ENCODE data around the gene SQOR. TPM values are rescaled to one million over a fixed set of nuclear protein-coding genes. Genes with fewer than 3 reads are reported as not detected.

The SQOR gene
- total and polyA plus RNA-seq, 2 of the 4 experiments (the other 2 are of a cell fraction) = 22.1 to 40.3 TPM

DNA sequence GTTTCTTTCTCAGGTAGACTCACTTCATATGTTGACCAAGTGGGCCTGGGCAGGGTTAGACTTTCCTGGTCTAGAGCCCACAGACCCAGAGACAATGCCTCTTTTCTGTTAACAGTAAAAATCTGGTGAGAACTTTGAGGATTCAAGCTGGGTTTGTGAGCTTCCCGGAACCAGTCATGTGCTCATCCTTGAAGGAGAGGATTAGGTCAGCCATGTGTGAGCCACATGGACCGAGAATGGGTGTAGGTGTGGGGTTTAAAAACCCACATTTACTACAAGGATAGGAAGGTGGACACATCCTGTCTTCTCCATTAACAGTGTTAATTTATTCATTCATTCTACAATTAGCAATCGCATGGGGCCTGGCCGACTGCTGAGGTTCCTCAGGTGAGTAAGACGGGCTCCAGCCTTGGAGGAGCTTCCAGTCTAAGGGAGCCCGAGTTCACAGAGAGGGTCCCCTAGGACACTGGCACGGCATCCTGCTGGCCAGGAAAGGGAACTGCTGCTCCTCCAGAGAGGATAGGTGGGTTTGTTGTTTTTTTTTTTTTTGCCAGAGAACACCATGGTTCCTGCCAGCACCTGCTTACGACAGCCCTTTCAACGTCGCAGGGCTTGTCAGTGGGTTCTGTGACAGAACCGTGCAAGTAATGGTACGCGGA, 69.0 kb downstream of the SQOR start:
- H3K27ac ChIP-seq (ENCODE audit: insufficient read depth, low read length) = no peak overlapping the region
- DNase-seq (no peak), ATAC-seq (ENCODE audit: low read depth) (no peak)
- H3K23ac ChIP-seq (ENCODE audit: low read depth, low read length) = no peak overlapping the region
- no peak overlapping the region; the same call in 1 of the 2 replicates for H3K4me2 ChIP-seq (ENCODE audit: low read depth, low read length)
- no peaks in the 10 kb centered on the region for H3K9me1 ChIP-seq (ENCODE audit: insufficient read depth, low read length)
- no peak overlapping the region for H3K9ac ChIP-seq (ENCODE audit: low read depth, low read length)
- H3K9me3 ChIP-seq (ENCODE audit: control insufficient read depth, insufficient read depth, low read length) = no peaks in the 10 kb centered on the region
- H4K91ac ChIP-seq (ENCODE audit: insufficient read depth, low read depth, low read length) = no peak overlapping the region
- H2AFZ ChIP-seq (replicated peaks; ENCODE audit: low read length, poor library complexity) = peak overlapping the region; percentile 97
- H3K4ac ChIP-seq (ENCODE audit: low read depth, low read length) = no peak overlapping the region
- H2BK15ac ChIP-seq (ENCODE audit: low read depth, low read length) = no peak overlapping the region
- H3K4me1 ChIP-seq (ENCODE audit: control insufficient read depth, insufficient read depth, low read length) = no peaks in the 10 kb centered on the region
- H2AK5ac ChIP-seq (ENCODE audit: low read depth, low read length) = no peak overlapping the region
- TF ChIP-seq POLR2A (IDR thresholded peaks at IDR 0.05; ENCODE audit: low read depth, low read length) = no peak
- TF ChIP-seq, protein P1, sequence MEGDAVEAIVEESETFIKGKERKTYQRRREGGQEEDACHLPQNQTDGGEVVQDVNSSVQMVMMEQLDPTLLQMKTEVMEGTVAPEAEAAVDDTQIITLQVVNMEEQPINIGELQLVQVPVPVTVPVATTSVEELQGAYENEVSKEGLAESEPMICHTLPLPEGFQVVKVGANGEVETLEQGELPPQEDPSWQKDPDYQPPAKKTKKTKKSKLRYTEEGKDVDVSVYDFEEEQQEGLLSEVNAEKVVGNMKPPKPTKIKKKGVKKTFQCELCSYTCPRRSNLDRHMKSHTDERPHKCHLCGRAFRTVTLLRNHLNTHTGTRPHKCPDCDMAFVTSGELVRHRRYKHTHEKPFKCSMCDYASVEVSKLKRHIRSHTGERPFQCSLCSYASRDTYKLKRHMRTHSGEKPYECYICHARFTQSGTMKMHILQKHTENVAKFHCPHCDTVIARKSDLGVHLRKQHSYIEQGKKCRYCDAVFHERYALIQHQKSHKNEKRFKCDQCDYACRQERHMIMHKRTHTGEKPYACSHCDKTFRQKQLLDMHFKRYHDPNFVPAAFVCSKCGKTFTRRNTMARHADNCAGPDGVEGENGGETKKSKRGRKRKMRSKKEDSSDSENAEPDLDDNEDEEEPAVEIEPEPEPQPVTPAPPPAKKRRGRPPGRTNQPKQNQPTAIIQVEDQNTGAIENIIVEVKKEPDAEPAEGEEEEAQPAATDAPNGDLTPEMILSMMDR (conservative IDR thresholded peaks at IDR 0.05; ENCODE audit: low read depth, low read length) = 0 out of 2 replicates have a peak, but pooled peaks have one; percentile 7
- no peak for TF ChIP-seq CHD1 (IDR thresholded peaks at IDR 0.05; ENCODE audit: low read depth, low read length)
- H2BK5ac ChIP-seq (ENCODE audit: low read depth, low read length, poor library complexity, severe bottlenecking) = no peak overlapping the region
- WGBS, 2 experiments (ENCODE audit: extremely low coverage in 2 of 2, insufficient read length in 1 of 2) = no CpG with 5 or more reads among the region's 13 CpGs
- H2BK20ac ChIP-seq (ENCODE audit: low read depth, low read length) = no peak overlapping the region
- H3K27me3 ChIP-seq (ENCODE audit: control insufficient read depth, insufficient read depth, low read length) = 0 out of 2 replicates have a peak, but pooled peaks cover 2% of the 10 kb centered on the region
- H2BK120ac ChIP-seq (ENCODE audit: low read depth, low read length) = no peak overlapping the region
- H4K5ac ChIP-seq (ENCODE audit: low read depth, low read length) = no peak overlapping the region
- BruUV-seq (replicated peaks) = no TSS peak
- H3K79me1 ChIP-seq (ENCODE audit: low read depth in 1 of 2, low read length in 2 of 2) = no peaks in the 10 kb centered on the region
- H4K20me1 ChIP-seq (ENCODE audit: insufficient read depth, low read length) = no peaks in the 10 kb centered on the region
- peak overlapping the region in 1 of 2 experiments; percentile 31; a peak in 1 of 4 replicates for H4K8ac ChIP-seq (ENCODE audit: low read depth in 2 of 2, low read length in 2 of 2)
- H3K56ac ChIP-seq (ENCODE audit: extremely low read depth, insufficient read depth, low read length) = no peak overlapping the region
- dilution Hi-C loops (cut with HindIII; ENCODE audit: low sequenced_read_pairs, unreplicated experiment) (no loop called here), intact Hi-C loops (cut with micrococcal nuclease) (loop anchor here (2.0 to 10.0 kb wide), 2 partner anchors 63 to 741 kb away; no protein-coding TSS in a partner anchor), in situ Hi-C loops (cut with MboI; ENCODE audit: low sequenced_read_pairs) (no loop called here)
- no peak overlapping the region for H3K14ac ChIP-seq (replicated peaks; ENCODE audit: low read depth, low read length)
- ChIA-PET POLR2A (ENCODE audit: unreplicated experiment) (no interaction called here), CTCF (interaction anchor here (0.5 to 1.5 kb wide), 4 partner anchors 37 to 1613 kb away, joined by 3 to 4 read pairs (median 3); no protein-coding TSS in a partner anchor)
- H3K4me3 ChIP-seq (ENCODE audit: insufficient read depth, low read depth, low read length) = no peak overlapping the region
- H3K36me3 ChIP-seq (ENCODE audit: control insufficient read depth, insufficient read depth, low read length) = no peaks in the 10 kb centered on the region
- no peak overlapping the region for H3K18ac ChIP-seq (ENCODE audit: low read depth, low read length)
- peak overlapping the region; percentile 13 for H2AK9ac ChIP-seq (replicated peaks; ENCODE audit: low read depth, low read length, poor library complexity)

All from IMR-90 (cell line).